ENCODE results near the gene PRSS1.

The PRSS1 gene

DNA sequence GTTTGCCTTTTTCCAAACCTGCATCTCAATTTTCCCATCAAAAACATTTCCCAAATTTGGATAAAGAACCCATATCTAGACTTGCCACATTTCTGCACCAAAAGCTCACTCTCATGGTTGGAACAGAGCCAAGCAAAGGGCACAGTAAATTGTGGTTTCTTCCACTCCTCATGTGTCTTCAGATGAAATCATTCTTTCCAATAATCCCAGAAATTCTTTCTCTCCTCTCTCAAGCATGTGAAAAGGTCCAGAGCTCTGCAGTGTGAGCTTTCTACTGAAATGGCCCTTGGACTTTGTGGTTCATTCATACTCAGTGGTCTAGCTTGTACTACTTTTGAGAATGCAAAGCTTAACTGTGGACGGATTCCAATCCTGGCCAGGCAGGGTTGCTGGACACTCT, 41.3 kb downstream of the PRSS1 start:
- Histone ChIP-seq H4K20me1 (ENCODE audit: insufficient read depth, low read length) (no peaks in the 10 kb centered on the region), H3K36me3 (replicated peaks; ENCODE audit: insufficient read depth, low read length) (no peaks in the 10 kb centered on the region), H3K4me2 (ENCODE audit: low read depth, low read length) (no peak overlapping the region), H2AFZ (ENCODE audit: low read length) (no peak overlapping the region), H3K9ac (ENCODE audit: low read length) (no peak overlapping the region), H3K27me3 (replicated peaks; ENCODE audit: insufficient read depth, low read length) (no peaks in the 10 kb centered on the region), H3K27ac (ENCODE audit: low read length) (no peak overlapping the region), H3K9me3 (replicated peaks; ENCODE audit: insufficient read depth, low read length) (no peaks in the 10 kb centered on the region), H3K4me3 (ENCODE audit: low read length) (no peak overlapping the region), H3K4me1 (ENCODE audit: low read length) (peaks cover 7% of the 10 kb centered on the region; the same call in 1 of the 2 replicates), H3K9me2 (replicated peaks; ENCODE audit: insufficient read depth, low read length) (no peaks in the 10 kb centered on the region), H3K79me2 (ENCODE audit: low read length) (no peaks in the 10 kb centered on the region), H3F3A (ENCODE audit: insufficient read depth, low read length) (no peaks in the 10 kb centered on the region)
- TF ChIP-seq EZH2 (optimal IDR thresholded peaks at IDR 0.05; ENCODE audit: low read depth, low read length) = no peak
- TF ChIP-seq EZH2phosphoT487 (IDR thresholded peaks at IDR 0.05; ENCODE audit: low read length) = no peak
- TF ChIP-seq, protein P1, sequence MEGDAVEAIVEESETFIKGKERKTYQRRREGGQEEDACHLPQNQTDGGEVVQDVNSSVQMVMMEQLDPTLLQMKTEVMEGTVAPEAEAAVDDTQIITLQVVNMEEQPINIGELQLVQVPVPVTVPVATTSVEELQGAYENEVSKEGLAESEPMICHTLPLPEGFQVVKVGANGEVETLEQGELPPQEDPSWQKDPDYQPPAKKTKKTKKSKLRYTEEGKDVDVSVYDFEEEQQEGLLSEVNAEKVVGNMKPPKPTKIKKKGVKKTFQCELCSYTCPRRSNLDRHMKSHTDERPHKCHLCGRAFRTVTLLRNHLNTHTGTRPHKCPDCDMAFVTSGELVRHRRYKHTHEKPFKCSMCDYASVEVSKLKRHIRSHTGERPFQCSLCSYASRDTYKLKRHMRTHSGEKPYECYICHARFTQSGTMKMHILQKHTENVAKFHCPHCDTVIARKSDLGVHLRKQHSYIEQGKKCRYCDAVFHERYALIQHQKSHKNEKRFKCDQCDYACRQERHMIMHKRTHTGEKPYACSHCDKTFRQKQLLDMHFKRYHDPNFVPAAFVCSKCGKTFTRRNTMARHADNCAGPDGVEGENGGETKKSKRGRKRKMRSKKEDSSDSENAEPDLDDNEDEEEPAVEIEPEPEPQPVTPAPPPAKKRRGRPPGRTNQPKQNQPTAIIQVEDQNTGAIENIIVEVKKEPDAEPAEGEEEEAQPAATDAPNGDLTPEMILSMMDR (IDR thresholded peaks at IDR 0.05; ENCODE audit: low read length) = no peak
- DNase-seq = no peak

- Histone ChIP-seq H3K4me3 (ENCODE audit: low read length) (no peak overlapping the region), H3K4me2 (ENCODE audit: low read depth, low read length) (no peak overlapping the region), H3K27me3 (replicated peaks; ENCODE audit: insufficient read depth, low read length) (0 out of 2 replicates have a peak, but pooled peaks cover 5% of the 10 kb centered on the region), H3K4me1 (ENCODE audit: low read length) (peaks cover 7% of the 10 kb centered on the region; the same call in 1 of the 2 replicates), H3K9me2 (replicated peaks; ENCODE audit: insufficient read depth, low read length) (no peaks in the 10 kb centered on the region), H4K20me1 (ENCODE audit: insufficient read depth, low read length) (no peaks in the 10 kb centered on the region), H3K9me3 (replicated peaks; ENCODE audit: insufficient read depth, low read length) (no peaks in the 10 kb centered on the region), H3K27ac (ENCODE audit: low read length) (no peak overlapping the region), H3K9ac (ENCODE audit: low read length) (no peak overlapping the region), H2AFZ (ENCODE audit: low read length) (no peak overlapping the region), H3F3A (ENCODE audit: insufficient read depth, low read length) (no peaks in the 10 kb centered on the region), H3K79me2 (ENCODE audit: low read length) (no peaks in the 10 kb centered on the region), H3K36me3 (replicated peaks; ENCODE audit: insufficient read depth, low read length) (no peaks in the 10 kb centered on the region)
- TF ChIP-seq EZH2 (optimal IDR thresholded peaks at IDR 0.05; ENCODE audit: low read depth, low read length) (no peak), EZH2phosphoT487 (IDR thresholded peaks at IDR 0.05; ENCODE audit: low read length) (no peak)
- TF ChIP-seq, protein P1 (IDR thresholded peaks at IDR 0.05; ENCODE audit: low read length) = no peak
- no peak for DNase-seq
Observed at GRCh38 chr7:142791502-142791901, 42.2 kb downstream of the PRSS1 start.

GRCh38 chr7:142792129-142792528, 42.9 kb downstream of the PRSS1 start:
- H3K9ac ChIP-seq (ENCODE audit: low read length) = no peak overlapping the region
- no peaks in the 10 kb centered on the region for H4K20me1 ChIP-seq (ENCODE audit: insufficient read depth, low read length)
- no peaks in the 10 kb centered on the region for H3F3A ChIP-seq (ENCODE audit: insufficient read depth, low read length)
- no peak overlapping the region for H3K4me3 ChIP-seq (ENCODE audit: low read length)
- H3K27me3 ChIP-seq (replicated peaks; ENCODE audit: insufficient read depth, low read length) = 0 out of 2 replicates have a peak, but pooled peaks cover 9% of the 10 kb centered on the region
- H3K4me2 ChIP-seq (ENCODE audit: low read depth, low read length) = no peak overlapping the region
- H3K36me3 ChIP-seq (replicated peaks; ENCODE audit: insufficient read depth, low read length) = no peaks in the 10 kb centered on the region
- peaks cover 7% of the 10 kb centered on the region; the same call in 1 of the 2 replicates for H3K4me1 ChIP-seq (ENCODE audit: low read length)
- no peak overlapping the region for H3K27ac ChIP-seq (ENCODE audit: low read length)
- no peaks in the 10 kb centered on the region for H3K9me2 ChIP-seq (replicated peaks; ENCODE audit: insufficient read depth, low read length)
- no peaks in the 10 kb centered on the region for H3K9me3 ChIP-seq (replicated peaks; ENCODE audit: insufficient read depth, low read length)
- no peak overlapping the region for H2AFZ ChIP-seq (ENCODE audit: low read length)
- no peaks in the 10 kb centered on the region for H3K79me2 ChIP-seq (ENCODE audit: low read length)
- no peak for DNase-seq
- no peak for TF ChIP-seq EZH2 (optimal IDR thresholded peaks at IDR 0.05; ENCODE audit: low read depth, low read length)
- no peak for TF ChIP-seq EZH2phosphoT487 (IDR thresholded peaks at IDR 0.05; ENCODE audit: low read length)
- TF ChIP-seq, protein P1 (IDR thresholded peaks at IDR 0.05; ENCODE audit: low read length) = no peak
